GM18861 (cell line): ENCODE data around the gene RPS6KA5.
"Not testable (repeated sequence)": the region's sequence is repeated elsewhere in the genome, so short reads cannot be mapped to it uniquely, and the experiment has no call there.

Experiments used
- ATAC-seq: cut with Tn5 transposase; IDR thresholded peaks from one replicate; pipeline ENCODE4 v1.9.1; 2021; ENCODE audit not compliant: unreplicated experiment

Gene RPS6KA5

DNA sequence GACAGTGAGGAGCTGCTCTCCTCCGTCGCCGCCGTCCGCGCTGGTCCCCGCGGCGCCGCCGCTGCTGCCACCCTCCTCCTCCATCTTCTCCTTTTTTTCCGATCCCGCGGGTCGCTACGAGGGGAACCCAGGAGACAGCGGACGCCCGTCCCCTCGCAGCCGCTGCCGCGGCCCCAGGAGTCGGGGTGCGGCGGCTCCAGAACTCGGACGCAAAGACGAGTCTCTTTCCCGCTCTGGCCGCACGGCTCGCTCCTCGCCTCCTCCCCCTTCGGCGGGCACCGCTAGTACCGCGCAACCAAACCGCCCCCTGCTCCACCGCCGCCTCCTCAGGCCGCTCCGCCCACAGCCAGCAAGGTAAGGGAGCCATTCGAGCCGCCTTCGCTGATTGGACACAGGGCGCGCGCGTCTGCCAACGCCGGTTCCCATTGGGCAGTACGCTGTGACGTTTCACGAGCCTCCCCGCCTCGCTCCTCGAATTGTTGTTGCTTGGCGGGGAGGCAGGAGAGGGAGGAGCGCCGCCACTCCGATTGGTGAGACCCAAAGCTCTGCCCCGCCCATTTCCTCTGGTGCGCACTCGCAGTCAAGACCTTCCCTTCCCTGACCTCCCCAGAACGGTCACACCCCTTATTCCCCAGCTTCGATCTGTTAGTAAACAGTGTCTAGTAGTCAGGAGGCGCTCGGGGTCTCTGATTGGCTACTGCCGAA is at the start of gene RPS6KA5:
RPS6KA5 (minus strand) TSS at position 291 of the 705 bp plus-strand sequence; CDS start at position 84, 207 bp downstream.
- peak; percentile 75 for ATAC-seq

DNA sequence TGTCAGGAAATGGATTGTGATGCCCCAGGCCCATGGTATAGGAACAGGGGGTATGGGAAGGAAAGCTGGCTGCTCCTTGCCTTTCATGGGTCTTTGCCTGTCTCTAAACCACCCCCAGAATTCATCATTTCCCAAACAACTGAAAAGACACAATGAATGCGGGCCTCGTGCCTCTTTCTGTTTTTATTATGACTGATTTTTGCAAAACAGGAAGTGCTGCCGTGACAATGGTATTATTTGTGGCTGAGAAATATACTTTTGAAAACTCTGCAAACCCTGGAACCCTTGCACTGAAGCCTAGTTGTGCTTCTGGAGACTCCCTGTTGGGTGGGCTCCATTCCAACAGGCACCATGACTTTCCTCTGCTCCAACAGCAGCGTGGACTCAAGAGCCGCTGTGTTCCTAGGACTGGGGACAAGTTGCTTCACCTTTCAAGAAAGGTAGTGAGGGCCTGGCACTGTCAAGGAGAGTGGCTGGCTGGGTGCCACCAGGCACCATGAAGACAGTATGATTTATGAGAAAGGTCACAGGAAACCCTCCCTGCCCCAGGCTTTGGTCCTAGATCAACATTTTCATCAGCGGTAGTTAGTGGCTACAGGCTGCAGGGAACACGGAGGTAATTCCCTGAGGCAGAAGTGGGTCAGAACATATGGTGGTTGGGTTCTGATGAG is 48.6 kb upstream of the RPS6KA5 start:
- ATAC-seq: no peak

DNA sequence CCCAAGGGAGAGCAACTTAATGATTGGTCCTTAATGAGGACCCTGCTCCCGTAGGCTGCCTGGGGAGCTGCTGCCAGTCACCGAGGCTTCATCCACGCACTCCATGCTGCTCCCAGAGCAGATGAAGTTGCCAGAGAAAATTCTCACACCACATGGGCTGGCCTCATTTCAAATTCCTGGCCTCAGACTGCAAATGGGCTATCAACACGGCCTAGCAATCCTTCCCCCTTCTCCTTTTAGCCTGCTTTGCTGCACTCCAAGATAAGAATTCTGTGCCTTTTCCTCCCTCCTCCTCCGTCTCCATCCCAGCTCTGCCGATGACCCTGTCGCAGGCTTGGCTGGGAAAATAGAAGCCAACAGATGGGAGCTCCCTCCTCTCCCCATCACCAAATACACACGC is 42.7 kb upstream of the RPS6KA5 start:
- ATAC-seq: no peak

DNA sequence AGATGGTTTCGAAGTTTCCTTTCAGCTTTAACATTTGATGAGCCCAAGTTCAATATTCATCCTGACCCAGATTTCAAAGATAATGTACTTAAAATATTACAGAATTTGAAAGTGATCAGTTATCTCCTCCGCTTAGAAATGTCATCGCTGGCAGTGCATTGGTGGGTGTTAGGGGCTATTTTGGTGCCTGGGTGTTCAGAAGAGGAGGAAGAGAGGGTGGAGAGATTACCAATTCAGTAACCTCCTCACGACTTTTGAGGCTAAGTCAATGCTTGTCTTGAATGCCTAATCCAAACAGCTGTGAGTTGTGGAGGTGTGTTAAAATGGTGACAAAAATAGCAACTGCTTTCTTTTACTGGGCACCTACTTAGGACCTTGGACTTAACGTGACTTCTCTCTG is 39.7 kb upstream of the RPS6KA5 start:
- no peak for ATAC-seq

DNA sequence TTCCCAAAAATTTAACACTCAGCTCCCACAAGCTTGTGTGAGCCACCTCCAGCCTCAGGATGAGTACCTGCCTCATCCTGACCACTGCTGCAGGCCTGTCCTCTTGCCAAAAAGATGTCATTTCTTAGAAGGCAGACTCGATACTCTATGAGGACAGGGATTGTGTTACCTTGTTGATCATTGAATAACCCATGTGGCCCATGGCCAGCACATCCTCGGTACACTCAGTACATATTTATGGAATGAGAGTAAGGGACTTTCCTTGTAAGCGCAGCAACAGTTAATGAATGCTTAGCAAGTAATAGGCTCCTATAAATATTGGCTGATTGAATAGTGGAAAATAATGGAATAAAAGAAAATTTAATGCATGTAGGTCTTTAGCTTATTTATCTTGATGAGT is 38.1 kb upstream of the RPS6KA5 start:
- no peak for ATAC-seq

DNA sequence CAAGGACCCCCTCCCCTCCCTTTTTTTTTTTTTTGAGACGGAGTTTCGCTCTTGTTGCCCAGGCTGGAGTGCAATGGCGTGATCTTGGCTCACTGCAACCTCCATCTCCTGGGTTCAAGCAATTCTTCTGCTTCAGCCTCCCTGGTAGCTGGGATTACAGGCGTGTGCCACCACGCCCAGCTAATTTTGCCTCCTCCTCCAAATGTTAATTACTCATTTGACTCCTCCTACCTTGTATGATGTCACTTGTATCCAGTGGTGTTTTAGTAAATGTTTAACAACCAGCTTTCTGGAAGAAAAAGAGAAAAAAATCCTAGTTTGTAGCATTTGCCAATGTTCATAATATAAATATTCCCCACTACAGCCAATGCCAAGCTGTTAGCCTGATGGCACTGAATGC is 37.2 kb upstream of the RPS6KA5 start:
- ATAC-seq: not testable (repeated sequence)

DNA sequence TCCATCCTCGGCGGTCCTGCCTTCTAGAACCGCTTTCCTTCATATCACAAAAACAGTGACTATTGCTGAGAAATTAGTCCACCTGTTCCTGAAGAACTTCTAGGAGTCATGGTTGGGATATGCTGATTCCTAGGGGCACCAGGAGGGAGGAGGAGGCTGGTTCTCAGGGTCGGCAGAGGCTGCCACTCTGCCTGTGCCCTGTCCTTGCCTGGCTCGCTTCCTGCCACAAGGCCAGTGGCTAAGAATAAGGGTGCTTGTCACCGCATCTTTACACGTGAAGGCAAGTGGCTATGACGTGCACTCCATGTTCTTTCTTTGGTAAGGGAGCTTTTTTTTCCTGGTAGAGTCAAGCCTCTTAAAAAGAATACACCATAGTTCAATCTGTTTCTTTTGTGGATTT is 34.7 kb upstream of the RPS6KA5 start:
- no peak for ATAC-seq

DNA sequence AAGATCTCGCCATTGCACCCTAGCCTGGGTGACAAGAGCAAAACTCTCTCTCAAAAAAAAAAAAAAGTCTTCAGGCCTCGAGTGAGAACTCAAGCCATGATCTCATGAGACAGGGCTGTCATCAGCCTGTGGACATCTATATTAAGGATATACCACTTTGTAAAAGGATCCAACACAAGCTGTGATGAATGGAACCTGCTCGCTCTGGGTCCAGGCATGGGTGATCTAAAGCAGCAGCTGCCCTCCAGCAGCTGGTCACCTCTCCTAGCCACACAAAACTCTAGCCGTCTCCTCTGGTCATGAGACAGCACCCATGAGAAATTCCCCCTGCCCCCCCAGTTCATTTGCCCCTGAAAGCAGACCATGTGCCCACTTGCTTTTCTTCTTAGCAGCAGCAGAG is 34.3 kb upstream of the RPS6KA5 start:
- ATAC-seq: no peak

DNA sequence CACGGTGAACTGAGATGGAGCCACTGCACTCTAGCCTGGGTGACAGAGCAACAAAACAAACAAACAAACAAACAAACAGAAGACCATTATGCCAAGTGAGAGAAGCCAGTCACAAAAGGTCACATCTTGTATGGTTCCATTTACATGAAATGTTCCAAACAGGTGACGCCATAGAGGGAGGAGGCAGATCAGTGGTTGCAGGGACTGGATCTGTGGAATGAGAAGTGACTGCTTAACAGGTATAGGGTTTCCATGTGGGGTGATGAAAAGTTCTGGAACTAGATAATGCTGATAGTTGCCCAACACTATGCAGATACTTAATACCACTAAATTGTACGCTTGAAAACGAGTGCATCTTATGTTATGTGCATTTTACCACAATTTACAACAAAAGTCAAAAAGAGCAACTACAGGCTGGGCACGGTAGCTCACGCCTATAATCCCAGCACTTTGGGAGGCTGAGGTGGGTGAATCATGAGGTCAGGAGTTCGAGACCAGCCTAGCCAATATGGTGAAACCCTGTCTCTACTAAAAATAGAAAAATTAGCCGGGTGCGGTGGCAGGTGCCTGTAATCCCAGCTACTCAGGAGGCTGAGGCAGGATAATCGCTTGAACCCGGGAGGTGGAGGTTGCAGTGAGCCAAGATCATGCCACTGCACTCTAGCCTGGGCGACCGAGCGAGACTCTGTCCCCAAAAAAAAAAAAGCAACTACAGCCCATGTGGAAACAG is 33.5 kb upstream of the RPS6KA5 start:
- not testable (repeated sequence) for ATAC-seq

DNA sequence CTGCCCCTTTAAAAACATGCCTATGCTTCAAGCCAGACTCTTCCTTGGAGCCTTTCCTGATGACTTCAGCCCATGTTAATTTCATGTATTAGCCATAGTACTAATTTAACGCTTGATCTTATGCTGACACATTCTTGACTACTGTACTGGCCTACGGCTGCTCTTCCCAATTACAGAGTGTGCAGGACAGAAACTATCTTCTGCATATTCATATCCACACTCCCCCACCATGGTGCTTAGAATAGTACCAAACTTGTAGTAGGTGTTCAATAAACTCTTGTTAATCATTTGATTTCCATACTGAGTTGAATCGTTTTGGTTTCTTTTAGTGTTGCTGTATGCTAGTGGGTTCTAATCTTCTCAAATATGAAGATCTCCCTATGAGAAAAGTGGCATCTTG is 31.6 kb upstream of the RPS6KA5 start:
- no peak for ATAC-seq

DNA sequence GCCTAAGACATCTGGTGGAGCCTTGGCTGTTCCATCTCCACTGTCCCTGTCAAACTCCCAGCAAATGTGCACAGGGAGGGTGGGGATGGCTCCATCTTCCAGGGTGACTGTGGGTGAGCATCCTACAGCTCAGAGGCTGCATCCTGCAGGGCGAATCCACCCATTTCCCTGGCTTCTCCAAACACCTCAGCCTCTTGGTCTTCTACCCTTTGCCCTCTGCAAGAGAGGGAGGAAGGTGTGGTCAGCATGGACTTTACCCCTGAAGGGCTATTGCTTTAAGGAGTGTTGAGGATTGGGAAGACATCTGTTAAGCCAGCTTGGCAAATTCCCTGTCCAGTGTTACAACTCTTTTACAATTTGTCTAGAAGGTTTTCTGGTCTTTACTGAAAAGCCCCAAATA is 30.3 kb upstream of the RPS6KA5 start:
- ATAC-seq: no peak

DNA sequence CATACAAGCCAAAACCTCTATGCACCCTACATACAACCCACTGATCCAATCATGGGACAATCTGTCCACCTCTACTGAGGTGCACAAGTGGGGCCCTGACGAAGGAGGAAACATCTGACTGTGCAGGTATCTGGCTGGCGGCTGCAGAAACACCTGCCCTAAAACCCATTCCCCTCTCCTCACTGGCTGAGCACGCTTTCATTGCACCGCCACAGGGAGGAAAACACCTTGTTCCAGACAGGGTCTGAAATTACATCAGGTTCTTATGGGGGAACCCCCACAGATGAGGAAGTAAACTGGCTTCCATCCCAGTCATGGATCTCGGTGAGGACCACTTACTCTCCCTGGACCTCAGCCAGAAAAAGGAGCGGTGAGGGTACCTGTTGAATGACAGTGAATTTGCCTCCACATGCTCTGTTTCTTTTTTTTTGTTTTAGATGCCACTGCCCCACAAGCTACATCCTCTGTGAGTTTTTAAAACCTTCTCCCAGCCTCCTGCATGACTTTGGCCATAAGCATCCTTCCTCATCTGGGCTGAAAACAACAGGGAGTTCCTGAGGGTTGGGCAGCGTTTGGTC is 29.6 kb upstream of the RPS6KA5 start:
- ATAC-seq: no peak

DNA sequence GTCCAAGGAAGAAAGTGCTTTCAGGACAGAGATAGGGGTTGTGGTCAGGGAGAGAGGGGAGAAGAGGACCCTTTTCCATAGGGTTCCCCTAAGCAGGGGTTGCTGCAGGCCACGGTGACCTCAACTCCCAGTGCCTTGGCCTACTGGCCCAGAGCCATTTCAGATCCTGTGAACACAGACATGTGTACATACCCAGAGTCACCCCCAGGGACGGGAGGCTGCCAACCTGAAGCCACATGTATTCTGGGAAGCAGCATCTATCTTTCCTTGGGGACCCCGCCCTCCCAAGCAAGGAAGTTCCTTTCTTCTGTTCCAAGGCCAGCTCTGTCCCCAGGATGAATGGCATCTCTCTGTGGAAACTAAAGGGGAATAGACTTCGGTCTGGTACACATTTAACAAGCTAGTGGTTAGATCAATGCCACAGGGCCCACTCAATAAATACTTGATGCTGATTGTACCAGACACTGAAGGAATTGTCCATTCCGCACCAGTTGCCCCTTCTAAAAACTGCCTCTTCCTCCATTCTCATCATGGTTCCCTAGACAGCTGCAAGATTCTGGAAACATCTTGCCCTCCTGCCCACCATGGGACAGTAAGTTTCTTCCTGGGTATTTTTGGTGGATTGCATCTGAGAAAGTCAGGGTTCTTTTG is 28.3 kb upstream of the RPS6KA5 start:
- no peak for ATAC-seq

DNA sequence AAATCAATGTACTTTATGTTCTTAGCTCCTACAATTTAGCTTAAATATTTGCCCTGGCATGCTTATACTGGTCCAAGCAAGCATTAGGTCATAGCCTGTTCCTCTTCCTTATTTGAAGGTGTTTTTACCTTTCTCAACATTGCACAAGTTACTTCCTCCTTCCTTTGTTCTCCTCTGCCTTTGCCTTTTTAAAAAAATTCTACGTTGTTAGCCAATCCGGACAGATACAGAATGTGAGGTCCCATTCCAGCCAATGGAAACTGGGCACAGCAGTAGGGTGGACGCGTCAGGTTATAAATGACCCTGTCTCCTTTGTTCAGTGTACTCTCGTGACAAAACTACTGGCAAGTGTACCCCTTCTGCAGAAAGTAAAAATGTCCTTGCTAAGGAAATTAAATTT is 27.0 kb upstream of the RPS6KA5 start:
- ATAC-seq: not testable (repeated sequence)

DNA sequence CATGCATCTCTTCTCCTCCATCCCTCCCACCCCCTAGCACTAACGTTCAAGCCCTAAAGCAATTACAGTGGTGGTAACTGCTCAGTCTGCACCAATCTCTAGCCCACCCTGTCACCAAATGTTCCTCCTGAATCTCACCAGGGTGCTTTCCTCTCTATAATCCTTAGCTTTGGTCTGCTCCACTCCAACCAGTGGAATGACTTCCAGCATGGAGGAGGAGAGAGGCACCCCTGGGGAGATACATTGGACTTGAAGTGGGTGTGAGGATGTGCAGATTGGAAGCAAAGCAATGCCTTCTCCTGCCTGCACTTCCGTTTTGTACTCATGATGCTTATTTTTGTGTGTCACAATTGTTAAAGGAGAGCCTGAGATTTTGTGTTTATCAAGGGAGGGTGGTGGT is 24.1 kb upstream of the RPS6KA5 start:
- ATAC-seq: no peak

DNA sequence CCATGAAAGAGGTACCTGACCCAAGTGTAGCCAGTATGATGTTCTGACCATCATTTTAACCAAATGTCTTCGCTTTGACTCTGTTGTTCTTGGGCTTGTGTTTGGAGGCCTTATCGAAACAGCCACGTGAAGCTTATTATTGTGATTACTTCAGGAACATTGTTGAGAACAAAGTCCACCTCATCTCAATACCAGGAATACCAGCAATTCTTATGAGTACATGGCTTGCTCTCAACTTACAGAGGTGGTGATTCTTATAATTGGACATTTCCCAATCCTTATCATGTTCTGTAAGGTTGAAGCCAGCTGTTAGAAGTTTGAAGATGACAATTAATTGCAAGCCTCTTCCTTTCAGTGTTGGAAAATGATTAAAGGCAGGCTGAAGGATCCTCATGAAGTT is 21.8 kb upstream of the RPS6KA5 start:
- ATAC-seq: no peak

DNA sequence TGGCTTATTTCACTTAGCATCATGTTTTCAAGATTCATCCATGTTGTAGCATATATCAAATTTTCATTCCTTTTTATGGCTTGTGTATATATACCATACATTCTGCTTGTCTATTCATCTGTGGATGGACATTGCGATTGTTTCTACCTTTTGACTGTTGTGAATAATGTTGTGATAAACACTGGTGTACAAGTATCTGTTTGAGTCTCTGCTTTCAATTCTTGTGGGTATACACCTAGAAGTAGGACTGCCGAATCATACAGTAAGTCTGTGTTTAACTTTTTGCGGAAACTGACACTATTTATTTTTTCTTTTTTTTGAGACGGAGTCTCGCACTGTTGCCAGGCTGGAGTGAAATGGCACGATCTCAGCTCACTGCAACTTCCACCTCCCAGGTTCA is 19.6 kb upstream of the RPS6KA5 start:
- ATAC-seq: no peak

DNA sequence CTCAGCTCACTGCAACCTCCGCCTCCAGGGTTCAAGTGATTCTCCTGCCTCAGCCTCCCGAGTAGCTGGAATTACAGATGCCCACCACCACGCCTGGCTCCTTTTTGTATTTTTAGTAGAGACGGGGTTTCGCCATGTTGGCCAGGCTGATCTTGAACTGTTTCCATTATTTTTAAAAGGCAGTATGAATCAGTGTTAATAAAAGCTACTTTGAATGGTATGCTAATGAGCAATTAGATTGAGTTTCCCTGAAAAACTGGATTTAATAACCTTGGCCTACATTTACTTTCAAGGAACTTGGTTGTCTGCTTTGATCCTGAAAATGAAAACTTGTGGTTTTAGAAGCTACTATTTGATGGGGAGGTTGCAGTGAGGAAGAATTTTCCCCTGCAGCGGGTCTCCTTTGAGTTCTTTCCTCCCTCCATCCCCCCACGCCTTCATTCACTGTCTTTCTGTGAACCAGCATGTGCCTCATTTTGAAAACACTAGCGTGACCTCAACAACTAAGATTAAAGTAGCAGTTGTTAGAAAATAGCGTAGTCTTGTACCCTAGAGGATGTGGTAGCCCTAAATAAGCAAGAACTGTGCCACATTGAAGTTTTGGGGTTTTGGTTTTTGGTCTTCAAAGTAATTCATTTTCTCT is 17.8 kb upstream of the RPS6KA5 start:
- ATAC-seq: peak; percentile 69

DNA sequence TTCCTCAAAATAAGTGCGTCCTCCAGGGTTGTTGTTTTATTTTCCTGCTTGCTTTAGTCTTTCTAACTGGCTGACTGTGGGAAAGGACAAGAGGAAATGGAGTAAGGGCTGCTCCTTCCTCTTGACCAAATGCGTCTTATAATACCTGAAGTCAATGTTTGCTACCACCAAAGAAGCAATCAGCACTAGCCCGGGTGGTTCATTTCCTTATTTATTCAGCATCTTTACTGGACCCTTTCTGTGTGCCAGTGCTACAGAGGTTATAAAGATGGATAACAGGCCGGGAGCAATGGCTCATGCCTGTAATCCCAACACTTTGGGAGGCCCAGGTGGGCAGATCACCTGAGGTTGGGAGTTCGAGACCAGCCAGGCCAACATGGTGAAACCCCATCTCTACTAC is 15.1 kb upstream of the RPS6KA5 start:
- ATAC-seq: no peak

DNA sequence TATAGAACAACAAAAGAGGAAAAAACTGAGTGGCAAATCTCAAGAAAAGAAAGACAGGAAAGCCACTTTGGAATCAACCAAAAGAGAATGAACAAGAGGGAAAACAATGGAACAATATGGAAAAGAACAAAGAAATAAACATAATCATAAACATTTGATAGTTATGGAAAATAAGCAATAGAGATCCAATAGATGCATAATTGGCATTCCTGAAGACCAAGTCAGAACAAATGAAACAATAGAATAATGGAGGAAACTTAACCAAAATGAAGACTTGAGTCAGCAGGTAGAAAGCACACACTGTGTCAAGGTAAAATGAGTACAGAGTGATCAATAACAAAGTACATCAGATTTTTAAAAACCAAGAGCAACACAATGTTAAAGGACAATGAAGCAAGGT is 10.1 kb upstream of the RPS6KA5 start:
- no peak for ATAC-seq

DNA sequence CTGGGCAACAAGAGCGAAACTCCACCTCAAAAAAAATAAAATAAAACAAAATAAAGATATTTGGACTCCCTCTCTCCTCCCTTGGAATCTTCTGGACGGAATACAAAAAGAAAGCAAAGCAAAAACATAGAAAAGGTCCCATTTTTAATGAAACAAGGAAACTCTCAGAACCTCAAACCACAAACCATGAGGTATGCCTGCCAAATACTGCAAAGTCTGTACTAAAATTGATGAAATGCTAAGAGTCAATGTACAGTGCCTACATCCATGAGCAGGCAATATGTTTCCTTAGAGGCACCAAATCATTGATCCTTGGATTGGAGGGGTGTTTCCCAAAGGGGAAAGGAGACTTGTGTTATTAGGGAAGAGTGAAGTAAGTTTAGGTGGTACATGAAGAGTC is 8.2 kb upstream of the RPS6KA5 start:
- ATAC-seq: no peak
